Heart left ventricle (tissue), 13 donors: Measurements from ENCODE around the gene KIFAP3.

ENCODE experiments used
- CTCF ChIP-seq, 12 donors: fragments of 200-600 bp; sonication (generic) in 4 of 12; IDR thresholded peaks; one replicate each; pipeline versions ENCODE4 v1.5.0 to v1.8.0; 2018 to 2022; ENCODE audit warnings: antibody characterized with exemption in 12 of 12, mild to moderate bottlenecking in 5 of 12
- POLR2A ChIP-seq, 2 donors: fragments of 450-650 bp; IDR thresholded peaks; one replicate each; pipeline ENCODE4 v1.6.1; 2017; ENCODE audit warnings: antibody characterized with exemption in 2 of 2, mild to moderate bottlenecking in 2 of 2, moderate library complexity in 2 of 2
- donor health status: ischemic (EF 13 %, LVEDD 7.1; RV severe dilation, severe dysfunction).
- donor health status: DM: no; HTN: yes; CAD: no.
- donor health status: DM: no; HTN: no; CAD: no.
- donor health status: ischemic (EF 25% LVEDD 6.9; RV normal size, moderate dysfunction).
- donor health status: ischemic (EF 25% LVEDD 5.7; RV mildly dilated, moderate dysfunction).
- donor health status: ischemic (EF 35%, LVEDD 5.7; RV mildly dilated, moderate dysfunction).
- donor health status: nonischemic (EF 11% LVEDD 7.7; RV severe dilation, severe dysfunction).
- donor health status: DM: yes; HTN: yes; CAD: no.
- donor health status: PGD.
- donor health status: ischemic (EF 29% LVEDD 5.4; RV normal size, mild dysfunction).
- donor health status: nonischemic (EF 23%, LVEDD 6.1; RV moderate dilation, normal function).

- TF ChIP-seq CTCF (IDR thresholded peaks at IDR 0.05) (no peak), POLR2A (IDR thresholded peaks at IDR 0.05) (no peak)
Measured at GRCh38 chr1:170073893-170074249, 624 bp downstream of the KIFAP3 start.
